ENCODE results near the gene IMP4. TPM values are rescaled to one million over a fixed set of nuclear protein-coding genes. Genes with fewer than 3 reads are reported as not detected.

The IMP4 gene
- total and polyA plus RNA-seq, 10 of the 15 experiments (the other 5 are each of a cell fraction or from before 2014, with no cell fraction given), result 41.4 to 242 (median 166) TPM

GRCh38 chr2:130381145-130381544 is 38.4 kb downstream of the IMP4 start:
- H3K27ac ChIP-seq (ENCODE audit: control insufficient read depth, insufficient read depth), result no peak overlapping the region; the same call in 1 of the 2 replicates
- ChIA-PET SMC1A (ENCODE audit: uncharacterized antibody, unreplicated experiment) (interaction anchor here (0.5 kb wide), 1 partner anchor 39 kb away, joined by 3 read pairs; the partner anchor contains the start of gene IMP4), RAD21 (ENCODE audit: unreplicated experiment) (no interaction called here), POLR2A (interaction anchor here (1.3 kb wide), 1 partner anchor 9 kb away, joined by 5 read pairs; no protein-coding TSS in a partner anchor), CTCF (no interaction called here)
- peaks cover 13% of the 10 kb centered on the region for H3K79me2 ChIP-seq (ENCODE audit: control insufficient read depth, insufficient read depth, low read length)
- peaks cover 61% of the 10 kb centered on the region for H3K4me1 ChIP-seq (ENCODE audit: control insufficient read depth, insufficient read depth, low read length)
- BruUV-seq (replicated peaks), result no TSS peak
- H3K4me3 ChIP-seq, result no peak overlapping the region
- TF ChIP-seq CHD1 (IDR thresholded peaks at IDR 0.05; ENCODE audit: low read depth, low read length), result no peak
- no peak for TF ChIP-seq NFYA (IDR thresholded peaks at IDR 0.05; ENCODE audit: borderline replicate concordance, low read depth, low read length)
- no peak for TF ChIP-seq PML (IDR thresholded peaks at IDR 0.05; ENCODE audit: low read length)
- TF ChIP-seq HDGF (IDR thresholded peaks at IDR 0.05), result no peak
- TF ChIP-seq TAF1 (IDR thresholded peaks at IDR 0.05; ENCODE audit: borderline replicate concordance, low read depth, low read length), result no peak
- H3K36me3 ChIP-seq (ENCODE audit: control insufficient read depth in 2 of 2, insufficient read depth in 2 of 2, low read length in 1 of 2), result no peaks in the 10 kb centered on the region; a peak in 1 of 4 replicates
- H3K27me3 ChIP-seq (replicated peaks in 1 of 2; ENCODE audit: control insufficient read depth in 2 of 2, insufficient read depth in 2 of 2, low read length in 1 of 2), result no peaks in the 10 kb centered on the region
- ATAC-seq (no peak), FAIRE-seq (no peak), DNase-seq (ENCODE audit: low read depth, low spot score) (no peak)
- in situ Hi-C loops (cut with MboI), result no loop called here
- 62% methylated on average over 4 of the region's 4 CpGs for WGBS (ENCODE audit: insufficient coverage, insufficient replicate concordance, low lambda C conversion rate, missing lambda C conversion rate)
- no peaks in the 10 kb centered on the region for H4K20me1 ChIP-seq (ENCODE audit: control insufficient read depth, insufficient read depth)
- intact Hi-C loops (cut with micrococcal nuclease; ENCODE audit: unreplicated experiment), result no loop called here
- H3K4me2 ChIP-seq (ENCODE audit: control insufficient read depth, insufficient read depth), result peak overlapping the region; percentile 41
- no peaks in the 10 kb centered on the region for H3K9me3 ChIP-seq (replicated peaks; ENCODE audit: control insufficient read depth, insufficient read depth, low read length)
- no peak overlapping the region for H2AFZ ChIP-seq (ENCODE audit: control insufficient read depth, low read depth, low read length)
- H3K9ac ChIP-seq (ENCODE audit: control insufficient read depth, insufficient read depth, low read length), result no peak overlapping the region

GRCh38 chr2:130381619-130382018 is 38.9 kb downstream of the IMP4 start:
- no TSS peak for BruUV-seq (replicated peaks)
- Histone ChIP-seq H3K4me1 (ENCODE audit: control insufficient read depth, insufficient read depth, low read length) (peaks cover 61% of the 10 kb centered on the region), H4K20me1 (ENCODE audit: control insufficient read depth, insufficient read depth) (no peaks in the 10 kb centered on the region), H3K27ac (ENCODE audit: control insufficient read depth, insufficient read depth) (no peak overlapping the region), H2AFZ (ENCODE audit: control insufficient read depth, low read depth, low read length) (no peak overlapping the region; the same call in 1 of the 2 replicates), H3K4me3 (no peak overlapping the region), H3K36me3 (ENCODE audit: control insufficient read depth in 2 of 2, insufficient read depth in 2 of 2, low read length in 1 of 2) (no peaks in the 10 kb centered on the region), H3K9me3 (replicated peaks; ENCODE audit: control insufficient read depth, insufficient read depth, low read length) (no peaks in the 10 kb centered on the region), H3K79me2 (ENCODE audit: control insufficient read depth, insufficient read depth, low read length) (peaks cover 13% of the 10 kb centered on the region), H3K27me3 (replicated peaks in 1 of 2; ENCODE audit: control insufficient read depth in 2 of 2, insufficient read depth in 2 of 2, low read length in 1 of 2) (no peaks in the 10 kb centered on the region), H3K9ac (ENCODE audit: control insufficient read depth, insufficient read depth, low read length) (no peak overlapping the region), H3K4me2 (ENCODE audit: control insufficient read depth, insufficient read depth) (peak overlapping the region; percentile 41)
- DNase-seq (ENCODE audit: low read depth, low spot score) (no peak), ATAC-seq (peak; percentile 45), FAIRE-seq (no peak)
- POLR2A ChIA-PET, result interaction anchor here (1.3 kb wide), 1 partner anchor 9 kb away, joined by 5 read pairs; no protein-coding TSS in a partner anchor
- CTCF ChIA-PET, result interaction anchor here (0.8 kb wide), 1 partner anchor 8 kb away, joined by 3 read pairs; no protein-coding TSS in a partner anchor
- SMC1A ChIA-PET (ENCODE audit: uncharacterized antibody, unreplicated experiment), result interaction anchor here (0.5 kb wide), 1 partner anchor 39 kb away, joined by 3 read pairs; the partner anchor contains the start of gene IMP4
- TF ChIP-seq IRF4 (IDR thresholded peaks at IDR 0.05; ENCODE audit: low read depth, low read length) (no peak), YY1 (IDR thresholded peaks at IDR 0.05; ENCODE audit: low read depth, low read length) (0 out of 2 replicates have a peak, but pooled peaks have one; percentile 37), SPI1 (IDR thresholded peaks at IDR 0.05; ENCODE audit: borderline replicate concordance, insufficient read depth, low read depth, low read length) (peak; percentile 75)
- RAD21 ChIA-PET (ENCODE audit: unreplicated experiment), result no interaction called here
- in situ Hi-C loops (cut with MboI) (no loop called here), intact Hi-C loops (cut with micrococcal nuclease; ENCODE audit: unreplicated experiment) (no loop called here)
- 51% methylated on average over 4 of the region's 4 CpGs for whole genome bisulfite sequencing (ENCODE audit: insufficient coverage, insufficient replicate concordance, low lambda C conversion rate, missing lambda C conversion rate)

Data from GM12878 (cell line).